K562 (cell line): ENCODE data around the gene APP. TPM values are rescaled to one million over a fixed set of nuclear protein-coding genes. Genes with fewer than 3 reads are reported as not detected.

Source experiments
- ATAC-seq: fragments of 200-7000 bp; cut with Tn5 transposase; 3 replicates; pipeline ENCODE4 v1.9.1; 2020; ENCODE audit warnings: moderate library complexity
- BruUV-seq: library from RNA; stranded (reverse); fragments of 400-500 nt; replicated peaks from 2 replicates; lab custom pipeline; 2021; lab: Mats Ljungman, UMichigan
- CTCF ChIA-PET: fragments of 300-600 bp; formaldehyde crosslinking; extraction: SDS; loops from one replicate; lab custom pipeline; 2021; ENCODE audit warnings: low intra/inter-chr PET ratio; lab: Yijun Ruan, JAX
- POLR2A ChIA-PET: fragments of 300-600, 350-650 bp; sonication (Branson Sonifier 250); formaldehyde crosslinking; extraction: SDS; loops from one replicate; lab custom pipeline; 2021; ENCODE audit warnings: antibody characterized with exemption, inconsistent platforms; lab: Yijun Ruan, JAX
- DNase-seq, 4 experiments: peaks; one replicate each; pipeline versions ENCODE4 v3.0.0 to v3.0.0-alpha.2; 2011 to 2018; ENCODE audit warnings: low spot score in 3 of 4, mixed read lengths in 3 of 4; ENCODE audit errors: extremely low read depth in 1 of 4
- FAIRE-seq: peaks from 2 replicates; lab custom pipeline; 2011; peaks lifted over from hg19 to GRCh38; lab: Jason Lieb, UNC
- H2AFZ ChIP-seq: 2 replicates; pipeline ENCODE4 v1.6.0; 2011; ENCODE audit warnings: low read depth, low read length, control low read depth, inconsistent platforms
- H3K27ac ChIP-seq: fragments of 200-600 bp; 3 replicates; pipeline ENCODE4 v1.8.0; 2011; ENCODE audit warnings: low read depth, mild to moderate bottlenecking, control low read depth, inconsistent platforms, low read length, moderate library complexity, mixed read lengths; ENCODE audit errors: extremely low read depth
- H3K27me3 ChIP-seq, 2 experiments: fragments of 300-600 bp in 1 of 2; 2 replicates in 1 of 2; 3 replicates in 1 of 2; pipeline versions ENCODE4 v1.6.0 to v1.8.0; 2011; ENCODE audit warnings: inconsistent platforms in 2 of 2, low read length in 2 of 2, mild to moderate bottlenecking in 1 of 2, mixed read lengths in 1 of 2, moderate library complexity in 1 of 2; ENCODE audit not compliant: control insufficient read depth in 2 of 2, insufficient read depth in 2 of 2
- H3K36me3 ChIP-seq: fragments of 300-600 bp; 3 replicates; pipeline ENCODE4 v1.8.0; 2011; ENCODE audit warnings: mild to moderate bottlenecking, low read length, inconsistent platforms; ENCODE audit not compliant: control insufficient read depth, insufficient read depth
- H3K4me1 ChIP-seq, 2 experiments: fragments of 200-600 bp in 1 of 2; replicated peaks in 1 of 2; 2 replicates in 1 of 2; 3 replicates in 1 of 2; pipeline versions ENCODE4 v1.5.1 to v1.8.0; 2011; ENCODE audit warnings: inconsistent platforms in 2 of 2, low read length in 2 of 2, mild to moderate bottlenecking in 1 of 2, mixed read lengths in 1 of 2, moderate library complexity in 1 of 2; ENCODE audit not compliant: control insufficient read depth in 2 of 2, insufficient read depth in 2 of 2
- H3K4me2 ChIP-seq: 2 replicates; pipeline ENCODE4 v1.6.1; 2011; ENCODE audit warnings: low read length, control low read depth, inconsistent platforms, mixed read lengths; ENCODE audit not compliant: insufficient read depth
- H3K4me3 ChIP-seq: fragments of 200-600 bp; sonication (generic), shearing (Covaris generic); 2 replicates; pipeline ENCODE4 v1.5.1; 2016; ENCODE audit warnings: control low read depth, inconsistent platforms
- H3K79me2 ChIP-seq: fragments of 200-600 bp; 3 replicates; pipeline ENCODE4 v1.8.0; 2011; ENCODE audit warnings: low read length, inconsistent platforms; ENCODE audit not compliant: control insufficient read depth, insufficient read depth
- H3K9ac ChIP-seq, 2 experiments: 2 replicates each; pipeline versions ENCODE4 v1.6.0 to v1.6.1; 2011; ENCODE audit warnings: low read depth in 2 of 2, low read length in 2 of 2, control low read depth in 1 of 2, inconsistent platforms in 1 of 2, mild to moderate bottlenecking in 1 of 2, mixed read lengths in 1 of 2; ENCODE audit not compliant: insufficient read depth in 1 of 2
- H3K9me1 ChIP-seq: one replicate; pipeline ENCODE4 v1.6.0; 2011; ENCODE audit warnings: inconsistent platforms, mild to moderate bottlenecking, low read length, moderate library complexity; ENCODE audit not compliant: control insufficient read depth, insufficient read depth
- H3K9me3 ChIP-seq: replicated peaks from 2 replicates; pipeline ENCODE4 v1.5.1; 2011; ENCODE audit warnings: low read depth, low read length, inconsistent platforms; ENCODE audit not compliant: control insufficient read depth, insufficient read depth
- H4K20me1 ChIP-seq: replicated peaks from 2 replicates; pipeline ENCODE4 v1.6.1; 2011; ENCODE audit warnings: low read length, inconsistent platforms, mixed read lengths; ENCODE audit not compliant: control insufficient read depth, insufficient read depth
- BCL6 ChIP-seq: fragments of 250-450 bp; sonication (Bioruptor Pico); IDR thresholded peaks from 2 replicates; pipeline ENCODE4 v1.4.0; 2020
- CREB1 ChIP-seq, 2 experiments: sonication (generic) in 1 of 2; formaldehyde crosslinking in 1 of 2; IDR thresholded peaks; 2 replicates each; pipeline versions ENCODE4 v1.6.1 to v1.8.0; 2012 to 2022; ENCODE audit warnings: inconsistent platforms in 1 of 2, mild to moderate bottlenecking in 1 of 2, missing genetic modification reagents in 1 of 2, moderate library complexity in 1 of 2
- KAT7 ChIP-seq: sonication (generic); formaldehyde crosslinking; IDR thresholded peaks from 2 replicates; pipeline ENCODE4 v1.8.0; 2022; ENCODE audit warnings: missing genetic modification reagents, mild to moderate bottlenecking, borderline replicate concordance
- MECOM ChIP-seq: fragments of 250-450 bp; sonication (Bioruptor Pico); IDR thresholded peaks from 2 replicates; pipeline ENCODE4 v1.8.0; 2022; ENCODE audit warnings: inconsistent platforms
- NCOR1 ChIP-seq: fragments of 450-650 bp; IDR thresholded peaks from 2 replicates; pipeline ENCODE4 v1.6.1; 2016; ENCODE audit warnings: mild to moderate bottlenecking, moderate library complexity
- SIN3B ChIP-seq: fragments of 450-650 bp; IDR thresholded peaks from 2 replicates; pipeline ENCODE4 v1.6.1; 2017; ENCODE audit warnings: low read depth, mild to moderate bottlenecking, moderate library complexity
- SMARCE1 ChIP-seq: fragments of 450-650 bp; IDR thresholded peaks from 2 replicates; pipeline ENCODE4 v1.7.1; 2016; ENCODE audit warnings: mild to moderate bottlenecking
- TAF7 ChIP-seq: fragments of 450-650 bp; IDR thresholded peaks from 2 replicates; pipeline ENCODE4 v1.6.1; 2016; ENCODE audit warnings: missing genetic modification characterization, missing compliant biosample characterization
- TAL1 ChIP-seq: fragments of 450-650 bp; IDR thresholded peaks from 2 replicates; pipeline ENCODE4 v1.6.1; 2016; ENCODE audit warnings: mild to moderate bottlenecking
- TSC22D4 ChIP-seq: fragments of 450-650 bp; IDR thresholded peaks from 2 replicates; pipeline ENCODE4 v1.6.1; 2016; ENCODE audit warnings: missing genetic modification characterization, missing biosample characterization, control low read depth
- WHSC1 ChIP-seq: IDR thresholded peaks from one replicate; pipeline ENCODE4 v1.6.1; 2012; ENCODE audit warnings: low read length, control low read depth, inconsistent platforms
- ZKSCAN3 ChIP-seq: fragments of 250-450 bp; sonication (Bioruptor Pico); IDR thresholded peaks from 2 replicates; pipeline ENCODE4 v1.4.0; 2020
- ZNF217 ChIP-seq: sonication (generic); formaldehyde crosslinking; IDR thresholded peaks from 2 replicates; pipeline ENCODE4 v1.8.0; 2022; ENCODE audit warnings: mild to moderate bottlenecking, missing genetic modification reagents
- ZNF277 ChIP-seq: fragments of 250-450 bp; sonication (Bioruptor Pico); IDR thresholded peaks from 2 replicates; pipeline ENCODE4 v1.8.0; 2022; ENCODE audit warnings: inconsistent platforms, mild to moderate bottlenecking, moderate library complexity, borderline replicate concordance
- ZNF551 ChIP-seq: fragments of 250-450 bp; sonication (Bioruptor Pico); IDR thresholded peaks from 2 replicates; pipeline ENCODE4 v1.5.0; 2021; ENCODE audit warnings: mild to moderate bottlenecking, moderate library complexity
- ZNF586 ChIP-seq: fragments of 450-650 bp; formaldehyde crosslinking; conservative IDR thresholded peaks from 2 replicates; pipeline ENCODE4 v1.4.0; 2020; ENCODE audit warnings: mild to moderate bottlenecking, moderate library complexity
- WGBS: fragments of 100-300 bp; shearing (Covaris generic); methylation state at CpG from one replicate; pipeline ENCODE4 v1.1.6; 2016; ENCODE audit warnings: low coverage, mixed read lengths; ENCODE audit not compliant: insufficient coverage; ENCODE audit errors: missing lambda C conversion rate; 5-methylcytosine and 5-hydroxymethylcytosine counted together
- in situ Hi-C: fragments of 300-500 bp; cut with MboI; formaldehyde crosslinking; loops from 4 replicates; pipeline ENCODE4 v1.15.0; 2018; ENCODE audit warnings: inconsistent platforms, mixed read lengths
- intact Hi-C: fragments of 100-400 bp; cut with micrococcal nuclease; formaldehyde crosslinking; loops from 2 replicates; pipeline ENCODE4 v1.14.2; 2022
- polyA plus RNA-seq, 8 experiments: library from polyadenylated mRNA; depleted of rRNA in 4 of 8; stranded (reverse) in 5 of 8; unstranded in 3 of 8; fragments of >200 nt; fragmentation: Nextera tagmentation in 2 of 8; fragmentation: Illumina TruSeq in 1 of 8; extraction: Ambion mirVana in 2 of 8; extraction: Trizol in 1 of 8; gene quantifications; 2 replicates each; pipeline versions ENCODE4 v1.2.1 to v1.2.3, GENCODE V29; 2011 to 2014; ENCODE audit warnings: inconsistent platforms in 1 of 8, missing spikeins in 1 of 8
- total RNA-seq, 7 experiments: library from RNA; depleted of rRNA in 6 of 7; stranded (reverse); fragments of >200 nt in 6 of 7; fragmentation: Illumina TruSeq in 2 of 7; extraction: Trizol in 2 of 7; gene quantifications; 2 replicates each; pipeline versions ENCODE4 v1.2.1 to v1.2.3, GENCODE V29; 2011 to 2021; ENCODE audit warnings: low replicate concordance in 1 of 7

Gene APP
- total and polyA plus RNA-seq, 9 of the 15 experiments (the other 6 are each of a cell fraction or from before 2014, with no cell fraction given), result 0.01 to 1.5 (median 0.16) TPM; not detected in 5

GRCh38 chr21:25890001-25890400 lies 280.6 kb downstream of the APP start:
- no peak overlapping the region for H3K4me3 ChIP-seq
- H3K4me2 ChIP-seq, result no peak overlapping the region
- H3K36me3 ChIP-seq, result no peaks in the 10 kb centered on the region
- no peaks in the 10 kb centered on the region for H3K4me1 ChIP-seq
- H3K79me2 ChIP-seq, result no peaks in the 10 kb centered on the region
- DNase-seq, result no peak
- H2AFZ ChIP-seq, result no peak overlapping the region
- ChIA-PET CTCF (no interaction called here), POLR2A (no interaction called here)
- no peaks in the 10 kb centered on the region for H4K20me1 ChIP-seq
- WGBS, result 0% methylated on average over 2 of the region's 2 CpGs
- no peak overlapping the region for H3K9ac ChIP-seq
- ATAC-seq, result no peak
- no peak overlapping the region for H3K27ac ChIP-seq
- no TSS peak for BruUV-seq
- intact Hi-C loops (loop anchor here (10.0 kb wide), 1 partner anchor 285 kb away; the partner anchor contains the start of gene APP), in situ Hi-C loops (loop anchor here (25.0 kb wide), 1 partner anchor 822 kb away; no protein-coding TSS in a partner anchor)
- no peak for TF ChIP-seq MECOM (CRISPR knock-in tag)
- TF ChIP-seq TAL1, result no peak
- TF ChIP-seq ZNF586, result no peak
- no peak for TF ChIP-seq KAT7 (CRISPR knock-in tag)
- no peak for TF ChIP-seq ZNF551 (CRISPR knock-in tag)
- no peak for TF ChIP-seq TAF7 (tag)
- TF ChIP-seq SIN3B, result no peak
- FAIRE-seq, result no peak
- no peaks in the 10 kb centered on the region for H3K9me1 ChIP-seq
- no peaks in the 10 kb centered on the region for H3K9me3 ChIP-seq
- H3K27me3 ChIP-seq, result no peaks in the 10 kb centered on the region

- no peaks in the 10 kb centered on the region for H3K9me1 ChIP-seq
- DNase-seq (no peak), FAIRE-seq (no peak), ATAC-seq (no peak)
- H3K27ac ChIP-seq, result no peak overlapping the region
- H3K79me2 ChIP-seq, result no peaks in the 10 kb centered on the region
- CTCF ChIA-PET, result no interaction called here
- in situ Hi-C loops (loop anchor here (25.0 kb wide), 1 partner anchor 824 kb away; no protein-coding TSS in a partner anchor), intact Hi-C loops (no loop called here)
- H3K27me3 ChIP-seq, result no peaks in the 10 kb centered on the region
- H2AFZ ChIP-seq, result no peak overlapping the region
- POLR2A ChIA-PET, result no interaction called here
- 7% methylated on average over 9 of the region's 9 CpGs for WGBS
- no peak overlapping the region for H3K9ac ChIP-seq
- H3K9me3 ChIP-seq, result no peaks in the 10 kb centered on the region
- H3K4me1 ChIP-seq, result no peaks in the 10 kb centered on the region
- BruUV-seq, result no TSS peak
- no peak overlapping the region for H3K4me3 ChIP-seq
- no peaks in the 10 kb centered on the region for H3K36me3 ChIP-seq
- H4K20me1 ChIP-seq, result no peaks in the 10 kb centered on the region
- H3K4me2 ChIP-seq, result no peak overlapping the region
- TF ChIP-seq TSC22D4 (no peak), WHSC1 (no peak), SMARCE1 (no peak), CREB1 (IDR thresholded peaks at IDR 0.05) (no peak), CREB1 (CRISPR knock-in tag; IDR thresholded peaks at IDR 0.05) (no peak), BCL6 (CRISPR knock-in tag) (no peak), ZNF217 (CRISPR knock-in tag) (no peak), ZKSCAN3 (CRISPR knock-in tag) (no peak), ZNF277 (CRISPR knock-in tag) (no peak), NCOR1 (no peak)
Observed at GRCh38 chr21:25888711-25889110, 281.9 kb downstream of the APP start.
